H1 (cell line): ENCODE measurements around the gene NCKIPSD. TPM values are rescaled to one million over a fixed set of nuclear protein-coding genes. Genes with fewer than 3 reads are reported as not detected.

ENCODE experiments used
- CTCF ChIA-PET: fragments of 300-600 bp; sonication (Branson Sonifier 250); formaldehyde crosslinking; loops from one replicate; lab custom pipeline; 2021; ENCODE audit not compliant: partially characterized antibody; lab: Charles Lee
- POLR2A ChIA-PET: fragments of 300-600 bp; sonication (Branson Sonifier 250); formaldehyde crosslinking; loops from one replicate; lab custom pipeline; 2021; ENCODE audit warnings: inconsistent platforms; ENCODE audit not compliant: partially characterized antibody; lab: Charles Lee
- DNase-seq, 2 experiments: peaks; one replicate each; pipeline versions ENCODE4 v3.0.0 to v3.0.0-alpha.2; 2010 to 2022; ENCODE audit warnings: low spot score in 2 of 2, low read depth in 1 of 2, mixed read lengths in 1 of 2
- FAIRE-seq: peaks from 2 replicates; lab custom pipeline; 2011; peaks lifted over from hg19 to GRCh38; lab: Jason Lieb, UNC
- H2AFZ ChIP-seq: 2 replicates; pipeline ENCODE4 v1.8.1; 2012; ENCODE audit warnings: low read length, inconsistent platforms
- H2AK5ac ChIP-seq: 2 replicates; pipeline ENCODE4 v1.6.1; 2013; ENCODE audit warnings: low read depth, low read length
- H2BK120ac ChIP-seq: replicated peaks from 2 replicates; pipeline ENCODE3; 2013; ENCODE audit warnings: low read depth, low read length, inconsistent platforms
- H2BK12ac ChIP-seq: 2 replicates; pipeline ENCODE4 v1.6.1; 2013; ENCODE audit warnings: low read depth, low read length
- H2BK15ac ChIP-seq: 2 replicates; pipeline ENCODE4 v1.6.1; 2013; ENCODE audit warnings: low read length
- H2BK20ac ChIP-seq: 2 replicates; pipeline ENCODE4 v1.6.1; 2013; ENCODE audit warnings: low read length
- H2BK5ac ChIP-seq: 2 replicates; pipeline ENCODE4 v1.6.1; 2013; ENCODE audit warnings: low read depth, low read length
- H3K14ac ChIP-seq: 2 replicates; pipeline ENCODE4 v1.6.1; 2013; ENCODE audit warnings: inconsistent platforms; ENCODE audit not compliant: insufficient read length
- H3K18ac ChIP-seq: 2 replicates; pipeline ENCODE4 v1.6.1; 2013; ENCODE audit warnings: low read length; ENCODE audit errors: extremely low read depth
- H3K23ac ChIP-seq: 2 replicates; pipeline ENCODE4 v1.6.1; 2013; ENCODE audit warnings: inconsistent platforms; ENCODE audit not compliant: insufficient read length
- H3K23me2 ChIP-seq: 2 replicates; pipeline ENCODE4 v1.6.1; 2013; ENCODE audit warnings: low read depth, low read length
- H3K27ac ChIP-seq: 2 replicates; pipeline ENCODE4 v1.6.1; 2011; ENCODE audit warnings: low read depth, low read length, inconsistent platforms
- H3K27me3 ChIP-seq, 4 experiments: replicated peaks in 1 of 4; 1 replicate in 1 of 4; 2 replicates in 3 of 4; pipeline versions ENCODE4 v1.6.1 to v1.8.1; 2011 to 2013; ENCODE audit warnings: low read length in 3 of 4, mild to moderate bottlenecking in 3 of 4, inconsistent platforms in 2 of 4, mixed read lengths in 2 of 4, moderate library complexity in 1 of 4; ENCODE audit not compliant: control insufficient read depth in 3 of 4, insufficient read depth in 3 of 4; ENCODE audit errors: extremely low read depth in 1 of 4
- H3K36me3 ChIP-seq, 4 experiments: 2 replicates each; pipeline versions ENCODE4 v1.6.1 to v1.8.1; 2011 to 2013; ENCODE audit warnings: mild to moderate bottlenecking in 4 of 4, low read length in 3 of 4, moderate library complexity in 2 of 4, control low read depth in 1 of 4, inconsistent platforms in 1 of 4; ENCODE audit not compliant: insufficient read depth in 4 of 4, control insufficient read depth in 2 of 4
- H3K4ac ChIP-seq: replicated peaks from 2 replicates; pipeline ENCODE3; 2013; ENCODE audit warnings: low read length, low read depth, mixed read lengths, inconsistent platforms; ENCODE audit not compliant: insufficient read length
- H3K4me1 ChIP-seq, 4 experiments: replicated peaks in 1 of 4; 1 replicate in 1 of 4; 2 replicates in 3 of 4; pipeline versions ENCODE4 v1.6.1 to v1.8.1; 2011 to 2013; ENCODE audit warnings: low read length in 3 of 4, inconsistent platforms in 2 of 4, mixed read lengths in 1 of 4; ENCODE audit not compliant: insufficient read depth in 4 of 4, control insufficient read depth in 3 of 4
- H3K4me2 ChIP-seq, 2 experiments: 2 replicates each; pipeline versions ENCODE4 v1.6.1 to v1.8.1; 2011 to 2013; ENCODE audit warnings: low read depth in 2 of 2, low read length in 2 of 2, control low read depth in 1 of 2, inconsistent platforms in 1 of 2, mild to moderate bottlenecking in 1 of 2; ENCODE audit not compliant: insufficient read depth in 1 of 2
- H3K4me3 ChIP-seq, 4 experiments: fragments of 200-600, 300-600 bp in 1 of 4; sonication (generic), shearing (Covaris generic), sonication (Bioruptor Twin) in 1 of 4; 2 replicates each; pipeline versions ENCODE4 v1.5.1 to v1.8.1; 2011 to 2016; ENCODE audit warnings: low read length in 4 of 4, low read depth in 3 of 4, control low read depth in 2 of 4, inconsistent platforms in 2 of 4, mild to moderate bottlenecking in 2 of 4, mixed read lengths in 1 of 4, moderate library complexity in 1 of 4; ENCODE audit not compliant: insufficient read depth in 2 of 4; ENCODE audit errors: extremely low read depth in 1 of 4
- H3K56ac ChIP-seq: replicated peaks from 2 replicates; pipeline ENCODE3; 2013; ENCODE audit warnings: low read depth, mild to moderate bottlenecking, mixed read lengths, low read length, inconsistent platforms; ENCODE audit not compliant: insufficient read length
- H3K79me1 ChIP-seq: 2 replicates; pipeline ENCODE4 v1.6.1; 2013; ENCODE audit warnings: low read depth, low read length, control low read depth
- H3K79me2 ChIP-seq, 2 experiments: 2 replicates each; pipeline versions ENCODE4 v1.6.1 to v1.8.1; 2012 to 2013; ENCODE audit warnings: low read length in 2 of 2, mild to moderate bottlenecking in 2 of 2, inconsistent platforms in 1 of 2; ENCODE audit not compliant: insufficient read depth in 2 of 2, control insufficient read depth in 1 of 2
- H3K9ac ChIP-seq, 4 experiments: replicated peaks in 1 of 4; 1 replicate in 1 of 4; 2 replicates in 3 of 4; pipeline versions ENCODE4 v1.6.1 to v1.8.1; 2011 to 2013; ENCODE audit warnings: low read depth in 3 of 4, low read length in 3 of 4, control low read depth in 2 of 4, mild to moderate bottlenecking in 2 of 4, moderate library complexity in 2 of 4, inconsistent platforms in 1 of 4; ENCODE audit errors: extremely low read depth in 1 of 4
- H3K9me3 ChIP-seq, 2 experiments: 2 replicates each; pipeline versions ENCODE4 v1.6.1 to v1.8.1; 2012 to 2013; ENCODE audit warnings: mild to moderate bottlenecking in 2 of 2, moderate library complexity in 2 of 2, control low read depth in 1 of 2, inconsistent platforms in 1 of 2, low read depth in 1 of 2, low read length in 1 of 2, mixed read lengths in 1 of 2; ENCODE audit not compliant: insufficient read depth in 2 of 2
- H4K20me1 ChIP-seq, 2 experiments: replicated peaks in 1 of 2; 2 replicates each; pipeline versions ENCODE3 to v1.8.1; 2011 to 2013; ENCODE audit warnings: inconsistent platforms in 2 of 2, low read length in 2 of 2, mild to moderate bottlenecking in 1 of 2; ENCODE audit not compliant: insufficient read depth in 2 of 2, control insufficient read depth in 1 of 2
- H4K5ac ChIP-seq: 2 replicates; pipeline ENCODE4 v1.6.1; 2013; ENCODE audit warnings: low read length, low read depth, mixed read lengths, inconsistent platforms; ENCODE audit not compliant: insufficient read length
- H4K8ac ChIP-seq: 2 replicates; pipeline ENCODE4 v1.8.0; 2013; ENCODE audit warnings: mild to moderate bottlenecking, moderate library complexity, low read length, inconsistent platforms; ENCODE audit not compliant: insufficient read depth; ENCODE audit errors: extremely low read depth
- H4K91ac ChIP-seq: replicated peaks from 2 replicates; pipeline ENCODE3; 2013; ENCODE audit warnings: low read length, mixed read lengths, inconsistent platforms; ENCODE audit not compliant: insufficient read length
- BCL11A ChIP-seq, 2 experiments: IDR thresholded peaks; one replicate each; pipeline ENCODE4 v1.6.1; 2011; ENCODE audit warnings: low read depth in 2 of 2, low read length in 2 of 2, mild to moderate bottlenecking in 2 of 2
- EP300 ChIP-seq, 2 experiments: IDR thresholded peaks; 1 replicate in 1 of 2; 2 replicates in 1 of 2; pipeline ENCODE4 v1.6.1; 2011 to 2012; ENCODE audit warnings: low read depth in 2 of 2, low read length in 2 of 2, mild to moderate bottlenecking in 2 of 2, borderline replicate concordance in 1 of 2, inconsistent platforms in 1 of 2, moderate library complexity in 1 of 2
- FOSL1 ChIP-seq: IDR thresholded peaks from 2 replicates; pipeline ENCODE4 v1.6.1; 2011; ENCODE audit warnings: mild to moderate bottlenecking, low read depth, low read length, moderate library complexity; ENCODE audit not compliant: insufficient read depth
- NANOG ChIP-seq: IDR thresholded peaks from 2 replicates; pipeline ENCODE4 v1.6.1; 2011; ENCODE audit warnings: low read length, low read depth, mild to moderate bottlenecking, inconsistent platforms; ENCODE audit not compliant: insufficient read depth, poor library complexity, severe bottlenecking
- RAD21 ChIP-seq, 2 experiments: IDR thresholded peaks in 1 of 2; conservative IDR thresholded peaks in 1 of 2; 2 replicates each; pipeline ENCODE4 v1.6.1; 2011; ENCODE audit warnings: low read depth in 2 of 2, low read length in 2 of 2, improper control_type of control experiment in 1 of 2, inconsistent platforms in 1 of 2, mild to moderate bottlenecking in 1 of 2, moderate library complexity in 1 of 2
- SAP30 ChIP-seq: fragments of 300-600 bp; sonication (generic); IDR thresholded peaks from 2 replicates; pipeline ENCODE4 v1.7.1; 2012; ENCODE audit warnings: low read length, moderate library complexity, mild to moderate bottlenecking, inconsistent platforms; ENCODE audit not compliant: insufficient read depth, insufficient replicate concordance
- SIRT6 ChIP-seq: IDR thresholded peaks from one replicate; pipeline ENCODE4 v1.7.1; 2012; ENCODE audit warnings: low read length, inconsistent platforms
- SP1 ChIP-seq: IDR thresholded peaks from 2 replicates; pipeline ENCODE4 v1.6.1; 2011; ENCODE audit warnings: low read depth, low read length
- TAF1 ChIP-seq: IDR thresholded peaks from 2 replicates; pipeline ENCODE4 v1.6.1; 2011; ENCODE audit warnings: mild to moderate bottlenecking, low read depth, low read length
- TAF7 ChIP-seq: optimal IDR thresholded peaks from 2 replicates; pipeline ENCODE3; 2011; ENCODE audit warnings: low read depth, mild to moderate bottlenecking, inconsistent platforms, low read length, moderate library complexity, borderline replicate concordance
- TBP ChIP-seq: IDR thresholded peaks from 2 replicates; pipeline ENCODE4 v1.6.1; 2011; ENCODE audit warnings: low read depth, low read length, improper control_type of control experiment
- WGBS, 2 experiments: shearing (Covaris generic) in 1 of 2; methylation state at CpG; one replicate each; pipeline versions ENCODE4 v1.1.6 to v1.1.7; 2013 to 2015; ENCODE audit warnings: low lambda C conversion rate in 2 of 2, mixed read lengths in 2 of 2, inconsistent platforms in 1 of 2, low coverage in 1 of 2, missing lambda C conversion rate in 1 of 2; ENCODE audit not compliant: insufficient replicate concordance in 2 of 2, insufficient coverage in 1 of 2, insufficient read length in 1 of 2; ENCODE audit errors: extremely low coverage in 1 of 2, missing lambda C conversion rate in 1 of 2; 5-methylcytosine and 5-hydroxymethylcytosine counted together
- polyA plus RNA-seq, 7 experiments: library from polyadenylated mRNA; depleted of rRNA in 3 of 7; stranded (reverse) in 5 of 7; unstranded in 2 of 7; fragments of >200 nt in 5 of 7; fragments of 200-250 nt in 2 of 7; gene quantifications; 1 replicate in 5 of 7; 2 replicates in 1 of 7; 4 replicates in 1 of 7; pipeline versions ENCODE4 v1.2.1 to v1.2.3, GENCODE V29; 2011 to 2013; ENCODE audit warnings: missing spikeins in 2 of 7, mixed read lengths in 2 of 7
- total RNA-seq: library from RNA; stranded (reverse); fragmentation: NEBNext Ultra II Directional; extraction: Animal tissue kit (Norgen Biotek cat#: 25700); gene quantifications from 2 replicates; pipeline ENCODE4 v1.2.1, GENCODE V29; 2021

The NCKIPSD gene
- total and polyA plus RNA-seq, 2 of the 8 experiments (the other 6 are each of a cell fraction or from before 2014, with no cell fraction given), result 34.7 to 91.8 TPM

- Histone ChIP-seq H3K18ac (no peak overlapping the region), H3K79me1 (peaks cover 14% of the 10 kb centered on the region), H4K20me1 (peaks cover 23 to 31% of the 10 kb centered on the region in 2 experiments), H3K79me2 (peaks cover 31 to 80% of the 10 kb centered on the region in 2 experiments), H4K91ac (no peak overlapping the region), H2BK120ac (no peak overlapping the region), H2BK12ac (no peak overlapping the region; the same call in 1 of the 2 replicates), H3K9ac (no peak overlapping the region), H2AK5ac (no peak overlapping the region), H2AFZ (no peak overlapping the region), H3K23me2 (no peaks in the 10 kb centered on the region), H2BK20ac (no peak overlapping the region), H3K4me1 (peaks cover 6 to 10% (median 7%) of the 10 kb centered on the region in 4 experiments), H4K5ac (no peak overlapping the region), H3K23ac (no peak overlapping the region), H3K4ac (no peak overlapping the region), H4K8ac (no peak overlapping the region), H3K27ac (no peak overlapping the region), H3K4me2 (peak overlapping the region in 1 of 2 experiments; percentile 24; a peak in 1 of 4 replicates), H3K36me3 (peaks cover 25 to 72% (median 44%) of the 10 kb centered on the region in 4 experiments), H3K9me3 (no peaks in the 10 kb centered on the region), H3K27me3 (no peaks in the 10 kb centered on the region), H2BK15ac (no peak overlapping the region), H3K4me3 (no peak overlapping the region), H2BK5ac (0 out of 2 replicates have a peak overlapping the region, but pooled peaks have one; percentile 21), H3K56ac (no peak overlapping the region), H3K14ac (no peak overlapping the region)
- FAIRE-seq (no peak), DNase-seq (no peak)
- ChIA-PET POLR2A (interaction anchor here (1.2 to 13.3 kb wide), 8 partner anchors 8 to 138 kb away, joined by 3 to 187 read pairs (median 8); partner anchors contain the start of genes IP6K2 and NCKIPSD), CTCF (interaction anchor here (0.7 to 1.8 kb wide), 6 partner anchors 10 to 62 kb away, joined by 3 to 5 read pairs (median 3); partner anchors contain the start of gene NCKIPSD)
- no peak for TF ChIP-seq EP300 (IDR thresholded peaks at IDR 0.05; ENCODE audit: borderline replicate concordance in 1 of 2, low read depth in 2 of 2, low read length in 2 of 2)
- TF ChIP-seq TAF1, result no peak
- no peak for TF ChIP-seq TAF7
- no peak for TF ChIP-seq SP1
- no peak for TF ChIP-seq NANOG
- no peak for TF ChIP-seq SIRT6
- no peak for TF ChIP-seq BCL11A (IDR thresholded peaks at IDR 0.05; ENCODE audit: low read depth in 2 of 2, low read length in 2 of 2)
- no peak for TF ChIP-seq RAD21 (IDR thresholded peaks at IDR 0.05 in 1 of 2, conservative IDR thresholded peaks at IDR 0.05 in 1 of 2; ENCODE audit: low read depth in 2 of 2, low read length in 2 of 2)
- TF ChIP-seq FOSL1, result no peak
- no peak for TF ChIP-seq TBP
- no peak for TF ChIP-seq SAP30
- 89% methylated on average over 5 of the region's 5 CpGs; no CpG with 5 or more reads in 1 of the 2 experiments for WGBS, 2 experiments
Observed at GRCh38 chr3:48696156-48696555, 10.4 kb upstream of the NCKIPSD start.
